GM19324 (cell line): ENCODE measurements around the gene SLC28A1.
"Not testable (repeated sequence)": the region's sequence is repeated elsewhere in the genome, so short reads cannot be mapped to it uniquely, and the experiment has no call there.

Experiments used
- ATAC-seq: cut with Tn5 transposase; IDR thresholded peaks from one replicate; pipeline ENCODE4 v1.9.1; 2021; ENCODE audit warnings: mild to moderate bottlenecking, moderate library complexity; ENCODE audit not compliant: unreplicated experiment, low FRiP score

The SLC28A1 gene

GRCh38 chr15:84883916-84884781 is at the start of gene SLC28A1:
Gene SLC28A1 (plus strand): TSS chr15:84884662. CDS start chr15:84887761, 3,099 bp downstream.
- ATAC-seq = no peak

- ATAC-seq = no peak
These were observed 49.5 kb upstream of the SLC28A1 start for GRCh38 chr15:84834969-84835368.

GRCh38 chr15:84835661-84836337 is 48.7 kb upstream of the SLC28A1 start:
- no peak for ATAC-seq

GRCh38 chr15:84836844-84837243 is 47.6 kb upstream of the SLC28A1 start:
- no peak for ATAC-seq

DNA sequence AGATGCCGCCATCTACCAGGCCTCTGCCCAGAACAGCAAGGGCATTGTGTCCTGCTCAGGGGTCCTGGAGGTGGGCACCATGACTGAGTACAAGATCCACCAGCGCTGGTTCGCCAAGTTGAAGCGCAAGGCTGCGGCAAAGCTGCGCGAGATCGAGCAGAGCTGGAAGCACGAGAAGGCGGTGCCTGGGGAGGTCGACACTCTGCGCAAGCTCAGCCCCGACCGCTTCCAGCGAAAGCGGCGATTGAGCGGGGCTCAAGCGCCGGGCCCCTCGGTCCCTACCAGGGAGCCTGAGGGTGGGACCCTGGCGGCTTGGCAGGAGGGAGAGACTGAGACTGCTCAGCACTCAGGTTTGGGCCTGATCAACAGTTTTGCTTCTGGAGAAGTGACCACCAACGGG is 44.7 kb upstream of the SLC28A1 start:
- ATAC-seq = no peak

GRCh38 chr15:84840255-84840654 is 44.2 kb upstream of the SLC28A1 start:
- ATAC-seq = no peak

GRCh38 chr15:84840741-84841429 is 43.6 kb upstream of the SLC28A1 start:
- ATAC-seq = no peak

- no peak for ATAC-seq
These were observed 41.7 kb upstream of the SLC28A1 start for GRCh38 chr15:84842781-84843180.

GRCh38 chr15:84844964-84845363 is 39.5 kb upstream of the SLC28A1 start:
- ATAC-seq = no peak

GRCh38 chr15:84845631-84846030 is 38.8 kb upstream of the SLC28A1 start:
- ATAC-seq = not testable (repeated sequence)

DNA sequence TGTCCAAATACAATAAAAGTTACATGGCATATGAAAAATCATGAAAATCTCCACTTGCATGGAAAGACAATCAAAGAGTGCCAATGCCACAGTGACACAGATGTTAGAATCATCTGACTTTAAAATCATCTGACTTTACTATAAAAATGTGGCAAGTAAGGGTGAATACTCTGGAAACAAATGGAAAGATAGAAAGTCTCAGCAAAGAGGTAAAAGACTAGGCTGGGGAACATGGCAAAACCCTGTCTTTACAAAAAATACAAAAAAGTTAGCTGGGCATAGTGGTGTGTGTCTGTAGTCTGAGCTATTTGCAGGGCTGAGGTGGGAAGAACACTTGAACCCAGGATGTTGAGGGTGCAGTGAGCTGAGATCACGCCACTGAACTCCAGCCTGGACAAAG is 38.2 kb upstream of the SLC28A1 start:
- ATAC-seq = no peak

DNA sequence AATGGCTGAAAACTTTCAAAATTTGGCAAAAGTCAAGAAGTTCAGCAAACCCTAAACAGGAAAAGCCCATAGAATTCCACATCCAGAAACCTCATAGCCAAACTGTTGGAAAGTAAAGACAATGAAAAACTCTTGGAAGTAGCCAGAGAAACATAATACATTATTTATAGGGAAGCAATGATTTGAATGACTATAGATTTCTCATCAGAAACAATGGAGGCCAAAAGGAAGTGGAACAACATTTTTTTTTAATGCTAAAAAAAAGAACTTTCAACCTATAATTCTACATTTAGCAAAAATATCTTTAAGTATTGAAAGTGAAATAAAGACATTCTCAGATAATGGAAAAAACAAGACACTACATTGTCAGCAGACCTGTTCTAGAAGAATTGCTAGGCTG is 37.1 kb upstream of the SLC28A1 start:
- no peak for ATAC-seq

DNA sequence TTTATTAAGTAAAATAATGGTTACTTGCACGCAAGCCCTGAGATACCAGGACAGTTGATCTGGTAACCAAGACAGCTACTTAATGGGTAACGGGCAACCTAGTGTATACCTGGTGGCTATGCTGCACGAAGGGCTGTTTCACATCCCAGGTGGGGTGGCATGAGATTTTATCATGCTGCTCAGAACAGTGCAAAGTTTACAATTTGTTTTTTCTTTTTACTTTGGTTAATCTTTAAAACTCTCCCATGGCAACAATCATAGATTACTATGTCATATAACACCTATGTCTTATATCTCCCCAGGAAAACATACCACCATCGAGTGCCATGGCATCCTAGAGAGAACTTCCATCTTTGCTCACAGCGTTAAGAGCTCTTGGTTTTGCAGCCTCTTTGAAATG is 32.2 kb upstream of the SLC28A1 start:
- no peak for ATAC-seq

- ATAC-seq = no peak
These were observed 29.3 kb upstream of the SLC28A1 start for GRCh38 chr15:84855136-84855535.

- ATAC-seq = no peak
These were observed 28.7 kb upstream of the SLC28A1 start for GRCh38 chr15:84855765-84856164.

DNA sequence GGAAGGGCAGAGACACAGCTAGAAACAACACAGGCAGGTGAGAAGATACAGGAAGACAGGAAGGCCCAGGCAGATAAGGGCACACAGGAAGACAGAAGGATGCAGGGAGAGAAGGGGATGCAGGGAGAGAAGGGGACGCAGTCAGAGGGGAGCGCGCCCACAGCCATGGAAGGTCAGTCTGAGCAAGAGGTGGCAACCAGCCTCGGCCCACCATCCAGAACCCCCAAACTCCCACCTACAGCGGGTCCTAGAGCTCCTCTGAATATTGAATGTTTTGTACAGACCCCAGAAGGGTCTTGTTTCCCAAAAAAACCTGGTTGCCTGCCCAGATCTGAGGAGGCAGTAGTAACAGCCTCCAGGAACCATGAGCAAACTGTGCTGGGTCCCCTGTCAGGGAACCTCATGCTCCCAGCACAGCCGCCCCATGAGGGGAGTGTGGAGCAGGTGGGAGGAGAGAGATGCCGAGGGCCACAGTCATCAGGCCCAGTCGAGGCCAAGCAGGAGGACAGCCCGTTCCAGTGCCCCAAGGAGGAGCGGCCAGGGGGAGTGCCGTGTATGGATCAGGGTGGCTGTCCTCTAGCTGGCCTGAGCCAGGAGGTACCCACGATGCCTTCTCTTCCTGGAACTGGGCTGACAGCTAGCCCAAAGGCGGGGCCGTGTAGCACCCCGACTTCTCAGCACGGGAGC is 27.6 kb upstream of the SLC28A1 start:
- ATAC-seq = no peak

DNA sequence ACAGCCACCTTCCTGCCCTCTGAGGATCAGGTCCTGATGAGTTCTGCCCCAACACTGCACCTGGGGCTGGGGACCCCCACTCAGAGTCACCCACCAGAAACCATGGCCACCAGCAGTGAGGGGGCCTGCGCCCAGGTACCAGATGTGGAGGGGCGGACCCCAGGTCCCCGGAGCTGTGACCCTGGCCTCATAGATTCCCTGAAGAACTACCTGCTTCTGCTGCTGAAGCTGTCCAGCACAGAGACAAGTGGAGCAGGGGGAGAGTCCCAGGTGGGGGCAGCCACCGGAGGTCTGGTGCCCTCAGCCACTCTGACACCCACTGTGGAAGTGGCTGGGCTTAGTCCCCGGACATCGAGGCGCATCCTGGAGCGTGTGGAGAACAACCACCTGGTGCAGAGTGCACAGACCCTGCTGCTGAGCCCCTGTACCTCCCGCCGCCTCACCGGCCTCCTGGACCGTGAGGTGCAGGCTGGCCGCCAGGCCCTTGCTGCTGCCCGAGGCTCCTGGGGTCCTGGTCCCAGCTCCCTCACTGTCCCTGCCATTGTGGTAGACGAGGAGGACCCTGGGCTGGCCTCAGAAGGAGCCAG is 27.0 kb upstream of the SLC28A1 start:
- no peak for ATAC-seq

DNA sequence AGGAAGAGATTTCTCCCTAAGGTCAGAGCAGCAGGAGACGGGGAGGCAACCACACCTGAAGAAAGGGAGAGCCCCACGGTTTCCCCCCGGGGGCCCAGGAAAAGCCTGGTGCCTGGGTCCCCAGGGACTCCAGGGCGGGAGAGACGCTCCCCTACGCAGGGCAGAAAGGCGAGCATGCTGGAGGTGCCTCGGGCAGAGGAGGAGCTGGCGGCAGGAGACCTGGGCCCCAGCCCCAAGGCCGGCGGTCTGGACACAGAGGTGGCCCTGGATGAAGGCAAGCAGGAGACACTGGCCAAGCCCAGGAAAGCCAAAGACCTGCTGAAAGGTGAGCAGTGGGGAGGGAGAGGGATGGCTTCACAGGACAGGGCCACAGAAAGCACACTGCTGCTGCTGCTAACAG is 26.2 kb upstream of the SLC28A1 start:
- no peak for ATAC-seq

- no peak for ATAC-seq
These were observed 25.3 kb upstream of the SLC28A1 start for GRCh38 chr15:84859144-84859543.

GRCh38 chr15:84859651-84860050 is 24.8 kb upstream of the SLC28A1 start:
- no peak for ATAC-seq
